ENCODE data around the gene CRHR1.

The CRHR1 gene

GRCh38 chr17:45755050-45755449 is 29.1 kb upstream of the CRHR1 start:
- H3K4me3 ChIP-seq (ENCODE audit: insufficient read depth, low read length, poor library complexity, severe bottlenecking): no peak overlapping the region
- H3K79me2 ChIP-seq (ENCODE audit: insufficient read depth, low read length): no peaks in the 10 kb centered on the region
- H3K9me2 ChIP-seq (replicated peaks; ENCODE audit: insufficient read depth, low read length): no peaks in the 10 kb centered on the region
- no peaks in the 10 kb centered on the region for H3F3A ChIP-seq (ENCODE audit: insufficient read depth)
- H3K27me3 ChIP-seq (ENCODE audit: low read length): no peaks in the 10 kb centered on the region
- no peak overlapping the region for H3K27ac ChIP-seq (ENCODE audit: low read depth, low read length)
- no peak overlapping the region for H3K4me2 ChIP-seq (ENCODE audit: low read depth, low read length, poor library complexity, severe bottlenecking)
- no peaks in the 10 kb centered on the region for H3K9me3 ChIP-seq (ENCODE audit: insufficient read depth, low read length)
- TF ChIP-seq EZH2phosphoT487 (conservative IDR thresholded peaks at IDR 0.05; ENCODE audit: low read length): no peak
- TF ChIP-seq, protein P1, sequence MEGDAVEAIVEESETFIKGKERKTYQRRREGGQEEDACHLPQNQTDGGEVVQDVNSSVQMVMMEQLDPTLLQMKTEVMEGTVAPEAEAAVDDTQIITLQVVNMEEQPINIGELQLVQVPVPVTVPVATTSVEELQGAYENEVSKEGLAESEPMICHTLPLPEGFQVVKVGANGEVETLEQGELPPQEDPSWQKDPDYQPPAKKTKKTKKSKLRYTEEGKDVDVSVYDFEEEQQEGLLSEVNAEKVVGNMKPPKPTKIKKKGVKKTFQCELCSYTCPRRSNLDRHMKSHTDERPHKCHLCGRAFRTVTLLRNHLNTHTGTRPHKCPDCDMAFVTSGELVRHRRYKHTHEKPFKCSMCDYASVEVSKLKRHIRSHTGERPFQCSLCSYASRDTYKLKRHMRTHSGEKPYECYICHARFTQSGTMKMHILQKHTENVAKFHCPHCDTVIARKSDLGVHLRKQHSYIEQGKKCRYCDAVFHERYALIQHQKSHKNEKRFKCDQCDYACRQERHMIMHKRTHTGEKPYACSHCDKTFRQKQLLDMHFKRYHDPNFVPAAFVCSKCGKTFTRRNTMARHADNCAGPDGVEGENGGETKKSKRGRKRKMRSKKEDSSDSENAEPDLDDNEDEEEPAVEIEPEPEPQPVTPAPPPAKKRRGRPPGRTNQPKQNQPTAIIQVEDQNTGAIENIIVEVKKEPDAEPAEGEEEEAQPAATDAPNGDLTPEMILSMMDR (IDR thresholded peaks at IDR 0.05; ENCODE audit: insufficient read depth, low read length, poor library complexity, severe bottlenecking): no peak
- H3K9ac ChIP-seq (ENCODE audit: low read length): no peak overlapping the region
- H3K36me3 ChIP-seq (ENCODE audit: low read length): no peaks in the 10 kb centered on the region
- no peak overlapping the region for H2AFZ ChIP-seq (ENCODE audit: low read depth, low read length, severe bottlenecking)
- no peaks in the 10 kb centered on the region for H4K20me1 ChIP-seq (ENCODE audit: low read depth, low read length)

DNA sequence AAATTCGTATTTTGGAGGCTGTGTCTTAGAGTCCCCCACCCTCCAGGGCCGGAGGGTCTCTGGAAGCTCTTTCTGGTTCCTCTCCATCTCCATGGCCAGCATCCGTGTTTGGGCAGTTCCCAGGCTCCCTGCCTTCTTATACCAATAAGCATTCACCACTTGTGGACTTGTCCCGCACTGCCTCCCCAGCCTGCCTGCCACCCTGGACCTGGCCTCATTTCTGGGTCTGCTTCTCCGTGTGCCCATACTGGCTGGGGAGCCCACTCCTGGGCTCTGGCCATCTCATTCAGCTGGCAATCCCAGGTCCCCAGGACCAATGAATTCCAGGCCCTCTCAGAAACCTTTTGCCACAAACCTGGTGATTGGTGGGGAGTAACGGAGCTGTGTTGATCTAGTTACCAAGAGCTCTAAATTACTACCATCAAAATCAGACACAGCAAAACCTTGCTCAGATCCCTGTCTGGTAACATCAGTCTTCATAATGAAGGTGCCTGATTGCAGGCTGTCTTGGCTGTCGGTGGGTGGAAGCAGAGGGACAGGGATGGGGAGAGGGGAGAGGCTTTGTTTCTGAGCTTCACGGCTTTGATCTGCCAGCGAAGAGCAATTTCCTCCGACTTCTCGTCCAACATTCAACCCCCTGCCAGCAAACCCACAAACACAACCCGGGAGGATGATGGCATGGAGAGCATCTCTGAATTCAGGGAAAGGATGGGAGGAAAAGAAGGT is 27.7 kb upstream of the CRHR1 start:
- no peaks in the 10 kb centered on the region for H3K27me3 ChIP-seq (ENCODE audit: low read length)
- no peak overlapping the region for H3K4me2 ChIP-seq (ENCODE audit: low read depth, low read length, poor library complexity, severe bottlenecking)
- no peaks in the 10 kb centered on the region for H3K9me2 ChIP-seq (replicated peaks; ENCODE audit: insufficient read depth, low read length)
- no peaks in the 10 kb centered on the region for H4K20me1 ChIP-seq (ENCODE audit: low read depth, low read length)
- no peaks in the 10 kb centered on the region for H3F3A ChIP-seq (ENCODE audit: insufficient read depth)
- TF ChIP-seq, protein P1 (IDR thresholded peaks at IDR 0.05; ENCODE audit: insufficient read depth, low read length, poor library complexity, severe bottlenecking): no peak
- no peak for TF ChIP-seq EZH2phosphoT487 (conservative IDR thresholded peaks at IDR 0.05; ENCODE audit: low read length)
- no peaks in the 10 kb centered on the region for H3K9me3 ChIP-seq (ENCODE audit: insufficient read depth, low read length)
- H3K36me3 ChIP-seq (ENCODE audit: low read length): no peaks in the 10 kb centered on the region
- no peaks in the 10 kb centered on the region for H3K79me2 ChIP-seq (ENCODE audit: insufficient read depth, low read length)
- H3K4me3 ChIP-seq (ENCODE audit: insufficient read depth, low read length, poor library complexity, severe bottlenecking): no peak overlapping the region
- H2AFZ ChIP-seq (ENCODE audit: low read depth, low read length, severe bottlenecking): no peak overlapping the region
- no peak overlapping the region for H3K27ac ChIP-seq (ENCODE audit: low read depth, low read length)
- no peak overlapping the region for H3K9ac ChIP-seq (ENCODE audit: low read length)

DNA sequence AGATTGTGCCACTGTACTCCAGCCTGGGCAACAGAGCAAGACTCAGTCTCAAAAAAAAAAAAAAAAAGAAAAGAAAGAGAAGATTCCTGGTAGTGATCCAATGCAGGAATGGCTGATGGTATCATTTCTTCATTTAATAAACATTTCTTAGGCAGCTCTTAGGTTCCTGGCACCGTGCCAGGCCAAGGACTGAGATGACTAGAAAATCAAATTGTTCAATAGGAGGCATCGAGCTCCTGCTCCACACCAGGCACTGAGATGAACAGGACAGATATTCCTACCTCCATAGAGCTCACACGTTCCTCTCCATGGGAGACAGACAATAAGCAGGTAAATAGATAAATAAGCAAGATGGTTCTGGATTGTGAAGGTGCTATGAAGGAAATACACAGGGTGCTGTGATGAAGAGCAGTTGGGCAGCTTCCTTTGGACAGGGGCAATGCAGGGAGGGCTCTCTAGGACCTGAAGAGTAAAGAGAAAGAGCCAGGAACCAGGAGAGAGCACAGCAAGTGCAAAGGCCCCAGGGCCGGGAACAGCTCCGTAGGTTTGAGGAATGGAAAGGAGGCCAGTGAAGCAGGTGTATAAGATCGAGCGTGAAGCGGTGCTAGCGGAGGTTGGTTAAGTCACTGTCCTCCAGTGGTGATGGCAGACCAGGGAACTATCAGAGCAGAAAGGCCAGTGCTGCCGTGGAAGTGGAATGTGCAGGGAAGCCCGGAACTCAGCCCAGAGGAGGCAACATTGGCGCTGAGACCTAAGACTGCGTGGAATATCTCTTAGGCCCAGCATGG is 26.5 kb upstream of the CRHR1 start:
- H3F3A ChIP-seq (ENCODE audit: insufficient read depth): no peaks in the 10 kb centered on the region
- no peaks in the 10 kb centered on the region for H3K36me3 ChIP-seq (ENCODE audit: low read length)
- no peak overlapping the region for H3K9ac ChIP-seq (ENCODE audit: low read length)
- no peak overlapping the region for H3K4me3 ChIP-seq (ENCODE audit: insufficient read depth, low read length, poor library complexity, severe bottlenecking)
- TF ChIP-seq, protein P1 (IDR thresholded peaks at IDR 0.05; ENCODE audit: insufficient read depth, low read length, poor library complexity, severe bottlenecking): no peak
- TF ChIP-seq EZH2phosphoT487 (conservative IDR thresholded peaks at IDR 0.05; ENCODE audit: low read length): no peak
- no peaks in the 10 kb centered on the region for H3K79me2 ChIP-seq (ENCODE audit: insufficient read depth, low read length)
- H3K27me3 ChIP-seq (ENCODE audit: low read length): no peaks in the 10 kb centered on the region
- H3K27ac ChIP-seq (ENCODE audit: low read depth, low read length): no peak overlapping the region
- no peaks in the 10 kb centered on the region for H3K9me3 ChIP-seq (ENCODE audit: insufficient read depth, low read length)
- no peak overlapping the region for H2AFZ ChIP-seq (ENCODE audit: low read depth, low read length, severe bottlenecking)
- no peaks in the 10 kb centered on the region for H3K9me2 ChIP-seq (replicated peaks; ENCODE audit: insufficient read depth, low read length)
- H3K4me2 ChIP-seq (ENCODE audit: low read depth, low read length, poor library complexity, severe bottlenecking): no peak overlapping the region
- no peaks in the 10 kb centered on the region for H4K20me1 ChIP-seq (ENCODE audit: low read depth, low read length)
